HEK293 (cell line): ENCODE results near the gene IFIT5.

Experiments used
- CTCF ChIP-seq: fragments of 450-650 bp; formaldehyde crosslinking; IDR thresholded peaks from 2 replicates; pipeline ENCODE4 v1.5.1; 2016; ENCODE audit warnings: missing biosample characterization, missing genetic modification characterization
- EGR2 ChIP-seq: fragments of 450-650 bp; formaldehyde crosslinking; IDR thresholded peaks from 2 replicates; pipeline ENCODE4 v1.5.1; 2016; ENCODE audit warnings: low read depth, missing biosample characterization, missing genetic modification characterization
- PBX3 ChIP-seq: sonication (generic); formaldehyde crosslinking; IDR thresholded peaks from 2 replicates; pipeline ENCODE4 v1.8.1; 2022; ENCODE audit warnings: mild to moderate bottlenecking, moderate library complexity, missing genetic modification reagents
- SETDB1 ChIP-seq: IDR thresholded peaks from one replicate; pipeline ENCODE4 v1.6.1; 2017; ENCODE audit warnings: mild to moderate bottlenecking, low read length, moderate library complexity, mixed read lengths; ENCODE audit not compliant: insufficient read length
- ZBTB44 ChIP-seq: fragments of 450-650 bp; IDR thresholded peaks from 2 replicates; pipeline ENCODE4 v1.5.1; 2018; ENCODE audit warnings: missing biosample characterization, mild to moderate bottlenecking, missing genetic modification characterization
- ZNF843 ChIP-seq: fragments of 450-650 bp; formaldehyde crosslinking; IDR thresholded peaks from 2 replicates; pipeline ENCODE4 v1.5.1; 2016; ENCODE audit warnings: missing biosample characterization, missing genetic modification characterization

- TF ChIP-seq CTCF: no peak
- no peak for TF ChIP-seq ZNF843 (tag by site-specific recombination)
- no peak for TF ChIP-seq PBX3 (CRISPR knock-in tag)
- no peak for TF ChIP-seq ZBTB44 (tag by site-specific recombination)
- no peak for TF ChIP-seq SETDB1
- no peak for TF ChIP-seq EGR2 (tag by site-specific recombination)
Measured at GRCh38 chr10:89458291-89458690, 43.9 kb downstream of the IFIT5 start.
